GM12892 (cell line): ENCODE measurements around the gene KIRREL3.

Experiments used
- POLR2A ChIP-seq: IDR thresholded peaks from 2 replicates; pipeline ENCODE4 v1.6.1; 2011; ENCODE audit warnings: low read depth, low read length, control low read depth
- TAF1 ChIP-seq: IDR thresholded peaks from 2 replicates; pipeline ENCODE4 v1.6.1; 2011; ENCODE audit warnings: low read depth, mild to moderate bottlenecking, control low read depth, low read length, borderline replicate concordance

DNA sequence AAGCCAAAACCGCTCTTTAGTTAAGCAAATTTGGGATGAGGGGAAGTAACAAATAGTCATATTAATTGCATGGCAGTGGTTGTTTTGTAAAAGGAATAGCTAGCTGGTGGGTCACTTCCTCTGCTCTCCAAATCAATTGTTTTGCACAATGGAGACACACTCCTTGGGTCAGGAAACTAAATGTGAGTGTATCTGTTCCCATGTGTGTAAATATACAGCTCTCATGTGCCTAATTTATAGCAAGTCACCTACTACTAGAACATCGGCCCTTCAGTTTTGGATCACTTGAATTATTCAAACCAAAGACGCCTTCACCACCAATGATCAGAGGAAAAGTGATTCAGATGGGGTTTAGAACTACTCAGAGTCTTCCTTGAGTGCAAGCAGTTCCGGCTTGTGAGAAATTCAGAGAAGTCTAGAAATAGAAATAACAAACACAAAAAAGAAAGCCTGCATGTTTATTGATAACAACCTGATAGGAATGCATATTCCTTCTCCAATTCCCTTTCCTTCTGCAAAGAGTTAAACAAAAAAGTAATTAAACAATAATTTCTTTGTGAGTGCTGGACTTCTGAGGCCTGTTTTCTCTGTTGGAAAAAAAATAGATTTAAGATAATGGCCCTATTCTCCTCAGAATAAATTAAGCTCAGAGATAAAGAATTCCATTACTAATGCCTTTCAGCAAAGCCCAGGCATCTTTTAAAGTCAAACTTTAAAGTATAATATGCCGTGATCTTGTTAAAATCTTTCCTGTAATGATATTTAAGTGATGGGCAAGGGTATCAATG, 100.4 kb downstream of the KIRREL3 start:
- no peak for TF ChIP-seq TAF1
- no peak for TF ChIP-seq POLR2A
